ENCODE results near the gene PLCXD1.

PLCXD1 gene

GRCh38 chrX:352582-353314 lies 71.6 kb downstream of the PLCXD1 start:
- no peak for DNase-seq
